GM10266 (cell line): ENCODE results near the gene FAM53A.

Experiments
- DNase-seq: peaks from one replicate; pipeline ENCODE4 v3.0.0; 2012; ENCODE audit errors: extremely low spot score
- TF ChIP-seq, protein P1 (sequence below): IDR thresholded peaks from 2 replicates; pipeline ENCODE4 v1.5.1; 2012; ENCODE audit warnings: mild to moderate bottlenecking, low read depth; ENCODE audit not compliant: control insufficient read depth, insufficient read depth; ENCODE audit errors: missing control alignments

FAM53A gene, protein sequence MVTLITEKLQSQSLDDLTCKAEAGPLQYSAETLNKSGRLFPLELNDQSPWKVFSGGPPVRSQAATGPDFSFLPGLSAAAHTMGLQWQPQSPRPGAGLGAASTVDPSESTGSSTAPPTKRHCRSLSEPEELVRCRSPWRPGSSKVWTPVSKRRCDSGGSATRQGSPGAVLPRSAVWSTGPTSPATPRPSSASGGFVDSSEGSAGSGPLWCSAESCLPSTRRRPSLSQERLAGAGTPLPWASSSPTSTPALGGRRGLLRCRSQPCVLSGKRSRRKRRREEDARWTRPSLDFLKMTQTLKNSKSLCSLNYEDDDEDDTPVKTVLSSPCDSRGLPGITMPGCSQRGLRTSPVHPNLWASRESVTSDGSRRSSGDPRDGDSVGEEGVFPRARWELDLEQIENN

DNA sequence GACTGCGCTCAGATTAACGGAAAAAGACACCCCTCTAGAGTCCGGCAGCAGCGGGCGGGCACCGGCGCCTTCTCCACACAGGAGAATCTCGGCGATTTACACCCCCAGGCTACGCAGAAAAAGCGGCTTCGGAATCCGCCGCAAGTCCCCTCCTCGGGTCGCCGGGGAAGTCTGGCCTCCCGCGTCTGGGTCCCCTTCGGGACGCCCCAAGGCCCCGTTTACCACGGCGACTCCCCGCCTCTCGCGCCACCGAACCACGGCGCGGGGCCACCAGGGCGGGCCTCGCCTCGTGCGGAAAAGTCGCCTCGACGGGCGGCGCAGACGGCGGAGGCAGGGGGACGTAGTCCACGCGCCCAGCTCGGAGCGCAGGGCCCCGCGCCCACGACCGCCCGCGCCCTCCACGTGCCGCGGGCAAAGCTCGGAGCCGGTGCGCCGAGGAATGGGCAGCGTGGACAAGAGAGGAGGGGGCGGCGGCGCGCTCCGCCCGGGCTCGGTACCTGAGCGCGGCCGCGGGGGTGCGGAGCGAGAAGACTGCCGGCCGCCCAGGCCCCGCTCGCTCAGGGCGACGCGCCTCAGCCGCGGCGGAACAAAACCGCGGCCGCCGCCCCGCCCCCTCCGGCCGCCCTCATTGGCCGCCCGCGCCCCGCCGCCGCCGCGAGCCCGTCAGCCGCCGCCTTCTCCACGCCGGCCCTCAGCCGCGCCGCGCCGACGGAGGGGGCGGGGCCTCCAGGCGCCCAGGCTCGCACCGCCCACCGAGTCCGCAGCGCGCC lies at the start of gene FAM53A:
FAM53A (minus strand) TSS at position 578 of the 770 bp plus-strand sequence. CDS start 15,572 bp downstream, outside the sequence.
- TF ChIP-seq, protein P1, sequence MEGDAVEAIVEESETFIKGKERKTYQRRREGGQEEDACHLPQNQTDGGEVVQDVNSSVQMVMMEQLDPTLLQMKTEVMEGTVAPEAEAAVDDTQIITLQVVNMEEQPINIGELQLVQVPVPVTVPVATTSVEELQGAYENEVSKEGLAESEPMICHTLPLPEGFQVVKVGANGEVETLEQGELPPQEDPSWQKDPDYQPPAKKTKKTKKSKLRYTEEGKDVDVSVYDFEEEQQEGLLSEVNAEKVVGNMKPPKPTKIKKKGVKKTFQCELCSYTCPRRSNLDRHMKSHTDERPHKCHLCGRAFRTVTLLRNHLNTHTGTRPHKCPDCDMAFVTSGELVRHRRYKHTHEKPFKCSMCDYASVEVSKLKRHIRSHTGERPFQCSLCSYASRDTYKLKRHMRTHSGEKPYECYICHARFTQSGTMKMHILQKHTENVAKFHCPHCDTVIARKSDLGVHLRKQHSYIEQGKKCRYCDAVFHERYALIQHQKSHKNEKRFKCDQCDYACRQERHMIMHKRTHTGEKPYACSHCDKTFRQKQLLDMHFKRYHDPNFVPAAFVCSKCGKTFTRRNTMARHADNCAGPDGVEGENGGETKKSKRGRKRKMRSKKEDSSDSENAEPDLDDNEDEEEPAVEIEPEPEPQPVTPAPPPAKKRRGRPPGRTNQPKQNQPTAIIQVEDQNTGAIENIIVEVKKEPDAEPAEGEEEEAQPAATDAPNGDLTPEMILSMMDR: no peak
- DNase-seq: peak; percentile 99

DNA sequence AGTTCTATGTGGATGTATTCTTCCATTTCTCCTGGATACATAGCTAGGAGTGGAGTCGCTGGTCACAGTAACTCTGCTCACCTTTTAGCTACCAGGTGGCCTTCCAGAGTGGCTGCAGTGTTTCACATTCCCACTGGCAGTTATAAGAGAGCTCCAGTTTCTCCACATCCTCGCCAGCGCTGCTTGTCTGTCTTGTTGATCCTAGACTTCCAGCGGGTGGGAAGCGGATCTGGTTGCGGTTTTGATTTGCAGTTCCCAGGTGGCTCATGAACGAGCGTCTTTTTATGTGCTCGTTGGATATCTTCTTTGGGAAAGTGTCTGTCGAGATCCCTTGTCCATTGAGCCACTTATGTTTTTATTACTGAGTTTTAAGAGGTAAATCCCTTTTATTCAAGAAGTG lies 48.8 kb upstream of the FAM53A start:
- TF ChIP-seq, protein P1: no peak
- no peak for DNase-seq

DNA sequence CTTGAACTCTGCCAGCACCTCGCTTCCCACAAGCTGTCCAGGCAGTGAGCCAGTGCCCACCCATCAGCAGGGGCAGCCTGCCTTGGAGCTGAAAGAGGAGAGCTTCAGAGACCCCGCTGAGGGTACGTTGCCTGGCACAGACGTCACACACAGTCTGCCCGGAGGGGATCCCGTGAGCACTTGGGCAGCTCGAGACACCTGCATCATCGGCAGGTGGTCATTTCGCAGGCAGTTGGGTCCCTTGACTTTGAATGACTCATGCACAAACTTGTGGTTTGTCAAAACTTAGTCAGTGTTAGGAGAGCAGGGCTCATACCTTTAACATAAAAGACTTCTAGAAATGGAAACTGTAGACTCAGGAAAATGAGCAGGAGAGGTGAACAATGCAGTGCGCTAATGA lies 47.1 kb upstream of the FAM53A start:
- TF ChIP-seq, protein P1: no peak
- DNase-seq: no peak

DNA sequence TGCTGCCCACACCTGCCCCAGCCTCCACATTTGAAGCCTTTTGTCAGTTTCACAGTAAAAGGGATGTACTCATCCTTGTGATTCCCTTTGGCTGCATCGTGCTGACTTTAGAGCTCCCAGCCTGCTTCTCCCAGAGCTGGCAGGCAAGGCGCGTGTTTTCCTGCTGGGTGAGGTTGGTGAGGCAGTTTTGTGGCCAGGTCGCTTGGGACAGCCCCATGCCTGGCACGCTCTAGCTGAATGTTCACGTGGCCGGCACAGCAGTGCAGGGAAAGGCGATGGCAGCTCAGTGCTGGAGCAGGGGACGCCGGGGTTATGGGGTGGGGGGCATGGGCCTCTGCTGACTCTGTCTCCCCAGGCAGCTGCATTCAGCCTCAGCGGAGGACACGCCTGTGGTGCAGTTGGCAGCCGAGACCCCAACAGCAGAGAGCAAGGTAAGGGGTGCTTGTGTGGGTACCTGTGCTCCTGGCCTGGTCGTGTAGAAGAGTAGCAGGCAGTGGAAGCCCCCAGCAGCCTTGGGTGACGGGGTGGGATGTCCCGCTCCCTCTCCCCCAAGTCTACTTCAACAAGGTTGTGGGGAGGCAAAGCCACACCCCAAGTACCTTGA lies 46.5 kb upstream of the FAM53A start:
- DNase-seq: no peak
- TF ChIP-seq, protein P1: no peak

DNA sequence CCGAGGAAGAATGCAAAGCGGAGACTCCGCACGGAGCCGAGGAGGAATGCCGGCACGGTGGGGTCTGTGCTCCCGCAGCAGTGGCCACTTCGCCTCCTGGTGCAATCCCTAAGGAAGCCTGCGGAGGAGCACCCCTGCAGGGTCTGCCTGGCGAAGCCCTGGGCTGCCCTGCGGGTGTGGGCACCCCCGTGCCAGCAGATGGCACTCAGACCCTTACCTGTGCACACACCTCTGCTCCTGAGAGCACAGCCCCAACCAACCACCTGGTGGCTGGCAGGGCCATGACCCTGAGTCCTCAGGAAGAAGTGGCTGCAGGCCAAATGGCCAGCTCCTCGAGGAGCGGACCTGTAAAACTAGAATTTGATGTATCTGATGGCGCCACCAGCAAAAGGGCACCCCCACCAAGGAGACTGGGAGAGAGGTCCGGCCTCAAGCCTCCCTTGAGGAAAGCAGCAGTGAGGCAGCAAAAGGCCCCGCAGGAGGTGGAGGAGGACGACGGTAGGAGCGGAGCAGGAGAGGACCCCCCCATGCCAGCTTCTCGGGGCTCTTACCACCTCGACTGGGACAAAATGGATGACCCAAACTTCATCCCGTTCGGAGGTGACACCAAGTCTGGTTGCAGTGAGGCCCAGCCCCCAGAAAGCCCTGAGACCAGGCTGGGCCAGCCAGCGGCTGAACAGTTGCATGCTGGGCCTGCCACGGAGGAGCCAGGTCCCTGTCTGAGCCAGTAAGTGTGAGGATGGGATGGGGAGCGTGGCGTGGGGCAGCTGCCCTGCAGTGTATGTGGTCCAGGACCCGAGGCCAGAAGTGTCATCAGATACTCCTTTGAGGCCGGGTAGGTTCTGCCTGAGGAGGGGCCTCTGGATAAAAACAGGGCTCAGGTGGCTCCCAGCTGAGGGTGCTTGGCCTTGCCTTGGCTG lies 44.2 kb upstream of the FAM53A start:
- TF ChIP-seq, protein P1: no peak

DNA sequence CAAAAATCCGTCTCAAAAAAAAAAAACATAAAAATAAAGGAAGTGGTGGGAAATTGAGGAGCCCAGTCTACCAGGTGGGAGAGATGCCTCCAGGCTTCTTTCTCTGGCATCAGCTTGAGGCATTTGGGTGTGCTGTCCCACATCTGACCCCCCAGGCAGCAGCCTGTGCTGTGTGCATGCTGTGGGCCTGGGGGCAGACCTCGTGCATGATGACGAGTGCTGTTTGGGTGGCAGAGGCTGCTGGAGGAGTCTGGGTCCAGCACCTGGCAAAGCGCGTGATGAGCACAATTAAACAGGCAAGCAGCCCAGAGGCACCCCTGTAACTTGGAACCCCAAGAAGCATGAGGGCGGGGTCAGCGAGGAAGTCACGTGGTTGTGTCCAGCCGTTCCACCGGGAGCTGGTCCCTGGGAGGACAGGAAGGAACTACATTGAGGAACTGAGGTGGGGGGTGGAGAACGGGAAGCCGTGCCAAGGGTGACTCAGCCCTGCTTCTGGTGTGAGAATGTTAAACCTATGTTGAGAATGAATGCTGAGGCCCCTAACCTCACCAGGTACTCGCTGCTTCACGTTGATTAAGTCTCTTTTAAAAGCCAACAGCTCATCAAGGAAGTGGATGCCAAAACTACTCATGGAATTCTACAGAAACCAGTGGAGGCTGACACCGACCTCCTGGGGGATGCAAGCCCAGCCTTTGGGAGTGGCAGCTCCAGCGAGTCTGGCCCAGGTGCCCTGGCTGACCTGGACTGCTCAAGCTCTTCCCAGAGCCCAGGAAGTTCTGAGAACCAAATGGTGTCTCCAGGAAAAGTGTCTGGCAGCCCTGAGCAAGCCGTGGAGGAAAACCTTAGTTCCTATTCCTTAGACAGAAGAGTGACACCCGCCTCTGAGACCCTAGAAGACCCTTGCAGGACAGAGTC lies 43.3 kb upstream of the FAM53A start:
- no peak for DNase-seq
- TF ChIP-seq, protein P1: no peak

More for the DNA sequence above, 44.2 kb upstream of the FAM53A start:
- DNase-seq: no peak
